HUES48 (cell line): Measurements from ENCODE around the gene MTM1.

Experiments used
- H3K27ac ChIP-seq: one replicate; pipeline ENCODE4 v1.7.0; 2013; ENCODE audit warnings: low read depth, low read length, inconsistent platforms
- H3K27me3 ChIP-seq: 2 replicates; pipeline ENCODE4 v1.6.1; 2013; ENCODE audit warnings: mild to moderate bottlenecking, low read length; ENCODE audit not compliant: control insufficient read depth, insufficient read depth
- H3K36me3 ChIP-seq: 2 replicates; pipeline ENCODE4 v1.6.1; 2013; ENCODE audit warnings: low read length; ENCODE audit not compliant: control insufficient read depth, insufficient read depth
- H3K4me1 ChIP-seq: 2 replicates; pipeline ENCODE4 v1.6.1; 2013; ENCODE audit warnings: mild to moderate bottlenecking, low read length; ENCODE audit not compliant: control insufficient read depth, insufficient read depth
- H3K4me3 ChIP-seq: 2 replicates; pipeline ENCODE4 v1.5.1; 2013; ENCODE audit warnings: mild to moderate bottlenecking, low read depth, low read length
- H3K9ac ChIP-seq: 2 replicates; pipeline ENCODE4 v1.6.1; 2013; ENCODE audit warnings: mild to moderate bottlenecking, low read depth, low read length, moderate library complexity
- H3K9me3 ChIP-seq: 2 replicates; pipeline ENCODE4 v1.6.1; 2013; ENCODE audit warnings: low read length; ENCODE audit not compliant: control insufficient read depth, insufficient read depth

Gene MTM1

GRCh38 chrX:150605603-150606002, 37.2 kb downstream of the MTM1 start:
- Histone ChIP-seq H3K9me3 (peaks cover 16% of the 10 kb centered on the region; the same call in 1 of the 2 replicates), H3K36me3 (no peaks in the 10 kb centered on the region), H3K4me3 (no peak overlapping the region), H3K27ac (no peak overlapping the region), H3K9ac (no peak overlapping the region), H3K27me3 (no peaks in the 10 kb centered on the region), H3K4me1 (no peaks in the 10 kb centered on the region)

DNA sequence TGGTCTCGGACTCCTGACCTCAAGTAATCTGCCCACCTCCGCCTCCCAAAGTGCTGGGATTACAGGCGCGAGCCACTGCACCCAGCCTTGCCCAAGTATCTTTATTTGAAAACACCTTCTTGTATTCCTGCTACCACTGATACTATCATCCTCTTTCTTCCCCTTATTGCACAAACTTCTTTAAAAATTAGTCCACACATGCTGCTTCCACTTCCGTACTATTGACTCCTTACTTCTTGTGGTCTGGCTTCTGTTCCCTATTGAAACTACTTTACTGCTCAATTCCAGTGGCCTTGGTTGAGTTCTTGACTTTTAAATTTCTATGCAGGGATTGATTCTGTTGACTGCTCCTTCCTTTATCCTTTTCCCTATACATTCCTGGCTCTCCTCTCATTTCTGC, 38.8 kb downstream of the MTM1 start:
- Histone ChIP-seq H3K4me3 (no peak overlapping the region), H3K36me3 (no peaks in the 10 kb centered on the region), H3K9ac (no peak overlapping the region), H3K27me3 (no peaks in the 10 kb centered on the region), H3K9me3 (peaks cover 15% of the 10 kb centered on the region; the same call in 1 of the 2 replicates), H3K27ac (no peak overlapping the region), H3K4me1 (no peaks in the 10 kb centered on the region)

GRCh38 chrX:150610043-150610442, 41.6 kb downstream of the MTM1 start:
- H3K4me1 ChIP-seq: no peaks in the 10 kb centered on the region
- no peak overlapping the region for H3K4me3 ChIP-seq
- H3K9me3 ChIP-seq: peaks cover 15% of the 10 kb centered on the region; the same call in 1 of the 2 replicates
- H3K27ac ChIP-seq: no peak overlapping the region
- no peak overlapping the region for H3K9ac ChIP-seq
- no peaks in the 10 kb centered on the region for H3K27me3 ChIP-seq
- no peaks in the 10 kb centered on the region; the same call in 1 of the 2 replicates for H3K36me3 ChIP-seq

DNA sequence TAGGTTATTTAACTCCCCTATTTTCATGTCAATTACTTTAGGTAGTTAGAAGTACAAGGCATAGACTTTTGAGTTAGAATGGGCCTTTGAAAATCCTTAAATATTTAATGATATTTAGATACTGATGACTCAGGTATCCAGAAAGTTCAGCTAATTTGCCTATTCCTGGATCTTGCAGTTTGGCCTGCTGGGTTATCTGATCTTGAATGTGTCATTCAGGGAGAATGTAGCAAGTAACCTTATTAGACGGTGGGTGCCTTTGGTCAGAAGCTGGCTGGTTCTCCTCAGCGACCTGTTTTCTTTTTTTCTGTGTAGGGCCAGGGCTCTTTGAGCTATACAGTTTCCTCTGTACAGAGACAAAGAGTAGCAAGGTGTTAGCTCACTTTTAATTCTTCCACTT, 42.0 kb downstream of the MTM1 start:
- H3K27me3 ChIP-seq: no peaks in the 10 kb centered on the region
- H3K4me1 ChIP-seq: no peaks in the 10 kb centered on the region
- H3K9ac ChIP-seq: no peak overlapping the region
- H3K36me3 ChIP-seq: no peaks in the 10 kb centered on the region; the same call in 1 of the 2 replicates
- H3K9me3 ChIP-seq: peaks cover 15% of the 10 kb centered on the region; the same call in 1 of the 2 replicates
- H3K27ac ChIP-seq: no peak overlapping the region
- H3K4me3 ChIP-seq: no peak overlapping the region

GRCh38 chrX:150615356-150615755, 46.9 kb downstream of the MTM1 start:
- Histone ChIP-seq H3K36me3 (peaks cover 6% of the 10 kb centered on the region; the same call in 1 of the 2 replicates), H3K27ac (no peak overlapping the region), H3K4me1 (peaks cover 11% of the 10 kb centered on the region; the same call in 1 of the 2 replicates), H3K9me3 (peaks cover 13% of the 10 kb centered on the region; the same call in 1 of the 2 replicates), H3K9ac (no peak overlapping the region), H3K4me3 (no peak overlapping the region), H3K27me3 (no peaks in the 10 kb centered on the region)

DNA sequence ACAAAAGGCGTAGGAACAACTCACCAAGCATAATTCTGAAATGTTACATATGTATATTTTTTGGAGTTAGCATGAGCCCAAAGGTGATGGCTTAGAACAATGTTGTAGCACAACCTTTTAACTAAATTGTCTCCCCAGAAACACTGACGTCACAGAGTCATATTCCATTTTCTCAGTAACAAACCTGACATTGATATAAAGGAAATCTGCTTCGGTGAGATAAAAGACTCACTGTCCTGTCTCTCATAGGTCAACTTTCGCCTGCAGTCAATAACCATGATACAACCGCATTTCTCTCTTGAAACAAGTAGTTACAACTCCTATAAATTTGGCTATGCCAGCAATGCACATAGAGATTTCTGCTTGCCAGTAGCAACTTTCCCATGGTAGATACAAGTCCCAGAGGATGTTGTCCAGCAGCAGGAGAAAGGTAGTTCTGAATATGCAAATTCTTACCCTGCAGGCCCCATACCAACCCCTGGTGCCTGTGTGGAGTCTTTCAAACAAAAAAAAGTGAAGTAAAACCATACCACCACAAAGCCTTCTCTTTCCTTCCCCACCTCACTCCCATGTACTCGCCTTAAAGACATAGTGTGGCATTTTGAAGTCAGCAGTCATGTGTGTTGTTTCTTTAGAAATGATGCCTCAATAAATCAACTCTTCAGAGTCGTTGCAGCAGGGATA, 47.9 kb downstream of the MTM1 start:
- H3K9ac ChIP-seq: no peak overlapping the region
- H3K9me3 ChIP-seq: peaks cover 10% of the 10 kb centered on the region; the same call in 1 of the 2 replicates
- H3K27me3 ChIP-seq: no peaks in the 10 kb centered on the region
- H3K27ac ChIP-seq: no peak overlapping the region
- H3K4me3 ChIP-seq: no peak overlapping the region
- peaks cover 6% of the 10 kb centered on the region; the same call in 1 of the 2 replicates for H3K36me3 ChIP-seq
- peaks cover 11% of the 10 kb centered on the region; the same call in 1 of the 2 replicates for H3K4me1 ChIP-seq

DNA sequence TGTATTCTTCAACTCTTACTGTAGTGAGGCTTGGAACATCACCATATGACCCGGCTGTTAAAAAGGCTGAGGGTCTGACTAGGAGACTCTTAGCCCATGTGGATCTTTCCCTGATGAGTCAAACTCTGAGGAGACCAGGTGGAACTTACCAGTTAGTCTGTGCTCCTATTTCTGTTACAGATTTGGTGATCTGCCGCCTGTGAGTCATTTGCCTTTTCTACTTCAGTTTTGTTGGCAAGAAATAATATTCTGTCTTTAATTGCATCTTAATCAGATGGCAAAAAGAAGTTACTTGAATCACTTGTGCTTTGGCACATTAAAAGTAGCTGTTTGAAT, 48.4 kb downstream of the MTM1 start:
- Histone ChIP-seq H3K4me1 (peaks cover 11% of the 10 kb centered on the region; the same call in 1 of the 2 replicates), H3K9me3 (peaks cover 15% of the 10 kb centered on the region; the same call in 1 of the 2 replicates), H3K36me3 (peaks cover 9% of the 10 kb centered on the region; the same call in 1 of the 2 replicates), H3K27ac (no peak overlapping the region), H3K4me3 (no peak overlapping the region), H3K9ac (no peak overlapping the region), H3K27me3 (no peaks in the 10 kb centered on the region)

GRCh38 chrX:150621652-150622051, 53.2 kb downstream of the MTM1 start:
- Histone ChIP-seq H3K36me3 (peaks cover 9% of the 10 kb centered on the region; the same call in 1 of the 2 replicates), H3K4me1 (peaks cover 5% of the 10 kb centered on the region; the same call in 1 of the 2 replicates)

DNA sequence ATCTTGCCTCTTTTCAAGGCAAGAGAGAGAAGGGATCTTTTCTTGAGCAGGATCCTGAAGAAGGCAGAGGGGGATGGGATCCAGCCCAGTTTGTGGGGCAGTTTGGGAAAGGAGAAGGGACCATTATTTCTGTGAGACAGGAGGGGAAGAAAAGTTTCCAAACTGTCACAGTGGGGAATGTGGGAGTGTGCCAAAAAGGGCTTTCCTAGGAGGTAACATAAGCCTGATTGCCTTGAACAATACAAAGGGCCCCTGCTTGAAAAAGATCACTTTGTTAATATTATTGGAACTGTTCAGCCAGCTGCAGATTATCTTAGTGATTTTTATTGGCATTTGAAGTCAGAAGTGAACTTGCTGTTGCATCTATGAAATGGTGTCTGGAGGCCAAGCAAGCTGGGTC, 55.2 kb downstream of the MTM1 start:
- H3K27ac ChIP-seq: no peak overlapping the region
- no peak overlapping the region for H3K9ac ChIP-seq
- H3K4me3 ChIP-seq: no peak overlapping the region
- peaks cover 7% of the 10 kb centered on the region; the same call in 1 of the 2 replicates for H3K36me3 ChIP-seq
- H3K9me3 ChIP-seq: peaks cover 10% of the 10 kb centered on the region; the same call in 1 of the 2 replicates
- H3K4me1 ChIP-seq: no peaks in the 10 kb centered on the region
- no peaks in the 10 kb centered on the region for H3K27me3 ChIP-seq

More at GRCh38 chrX:150621652-150622051, 53.2 kb downstream of the MTM1 start:
- no peak overlapping the region for H3K9ac ChIP-seq
- H3K9me3 ChIP-seq: peaks cover 18% of the 10 kb centered on the region; the same call in 1 of the 2 replicates
- H3K27ac ChIP-seq: no peak overlapping the region
- no peaks in the 10 kb centered on the region for H3K27me3 ChIP-seq
- H3K4me3 ChIP-seq: no peak overlapping the region

DNA sequence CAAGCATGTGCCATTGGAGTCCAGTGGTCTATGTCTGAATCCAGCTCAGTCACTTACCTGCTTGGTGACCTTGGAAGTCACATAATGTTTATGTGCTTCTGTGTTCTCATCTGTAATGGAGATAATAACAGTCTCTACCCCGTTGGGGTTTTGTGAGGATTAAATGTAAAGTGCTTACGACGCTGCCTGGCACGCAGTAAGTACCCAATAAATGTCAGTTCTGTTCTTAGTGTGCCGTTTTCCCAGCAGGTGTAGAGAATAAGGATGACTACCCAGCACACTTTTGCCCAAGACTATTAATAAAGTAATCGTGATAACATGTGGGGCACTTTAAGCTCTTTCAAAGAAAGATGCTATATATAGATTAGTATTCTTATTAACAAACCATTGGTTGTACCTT, 56.7 kb downstream of the MTM1 start:
- peaks cover 3% of the 10 kb centered on the region; the same call in 1 of the 2 replicates for H3K36me3 ChIP-seq
- H3K9me3 ChIP-seq: peaks cover 11% of the 10 kb centered on the region; the same call in 1 of the 2 replicates
- H3K4me3 ChIP-seq: no peak overlapping the region
- H3K9ac ChIP-seq: no peak overlapping the region
- no peaks in the 10 kb centered on the region for H3K27me3 ChIP-seq
- no peaks in the 10 kb centered on the region for H3K4me1 ChIP-seq
- no peak overlapping the region for H3K27ac ChIP-seq

DNA sequence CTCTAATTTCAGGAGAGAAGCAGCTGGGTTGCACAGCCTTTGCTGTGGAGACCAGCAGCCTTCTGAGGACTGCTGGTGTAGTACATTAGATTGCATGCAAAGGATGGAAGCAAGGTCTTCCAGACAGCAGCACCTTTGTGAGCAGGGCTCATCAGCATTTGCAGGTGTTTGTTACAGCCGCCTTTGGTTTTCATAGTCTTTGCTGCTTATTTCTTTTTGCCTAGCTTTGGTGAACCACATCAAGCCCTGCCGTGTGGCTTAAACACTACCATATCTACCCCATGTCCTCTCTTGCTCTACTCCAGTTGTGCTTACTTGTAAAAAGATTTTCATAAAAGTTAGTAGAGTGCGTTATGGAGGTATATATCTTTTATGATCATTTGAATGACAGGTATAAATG, 57.5 kb downstream of the MTM1 start:
- Histone ChIP-seq H3K4me1 (no peaks in the 10 kb centered on the region), H3K9me3 (peaks cover 18% of the 10 kb centered on the region), H3K36me3 (peaks cover 7% of the 10 kb centered on the region), H3K4me3 (no peak overlapping the region), H3K27ac (no peak overlapping the region), H3K9ac (no peak overlapping the region), H3K27me3 (no peaks in the 10 kb centered on the region)
